Activated gamma-delta T cell treated with anti-CD3 and anti-CD28 coated beads, Interleukin-2, amount 50 U/mL, for 16 hours (primary cell): ENCODE measurements around the gene KRTAP1-3.
"Not testable (repeated sequence)": the region's sequence is repeated elsewhere in the genome, so short reads cannot be mapped to it uniquely, and the experiment has no call there.

Source experiments
- DNase-seq: peaks from one replicate; pipeline ENCODE4 v3.0.0-alpha.2; 2020; ENCODE audit warnings: low read depth

The KRTAP1-3 gene

DNA sequence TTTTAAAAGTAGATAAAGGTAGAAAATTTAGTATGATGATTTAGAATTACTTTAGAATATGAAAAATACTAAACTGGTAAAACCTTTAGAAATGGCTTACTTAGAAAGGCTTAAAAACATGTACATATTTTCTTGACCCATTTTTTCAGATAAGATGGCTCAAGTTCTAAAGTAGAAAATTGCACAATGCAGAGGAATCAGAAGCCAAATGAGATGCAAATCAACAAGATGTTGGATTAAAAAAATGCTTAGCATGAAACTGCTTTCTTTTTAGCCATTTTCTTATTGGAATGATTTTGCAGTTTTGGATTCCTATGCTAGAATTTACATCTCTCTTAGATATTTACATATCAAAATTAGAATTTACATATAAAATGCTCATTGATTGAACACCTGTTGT is 24.2 kb downstream of the KRTAP1-3 start:
- DNase-seq = no peak

DNA sequence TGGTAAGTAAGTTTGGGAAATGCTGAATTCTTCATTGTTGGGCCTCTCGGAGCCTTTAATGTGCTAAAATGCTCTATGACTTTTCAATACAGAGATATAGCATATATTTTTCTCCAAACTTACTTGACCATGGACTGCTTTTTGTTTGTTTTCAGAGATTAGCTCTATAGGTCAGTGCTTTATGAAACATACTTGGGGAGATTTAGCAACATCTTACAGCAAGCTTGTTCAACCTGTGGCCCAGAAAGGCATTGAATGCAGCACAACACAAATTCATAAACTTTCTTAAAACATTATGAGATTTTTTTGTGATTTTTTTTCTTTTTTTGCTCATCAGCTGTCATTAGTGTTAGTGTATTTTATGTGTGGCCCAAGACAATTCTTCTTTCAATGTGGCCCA is 24.7 kb downstream of the KRTAP1-3 start:
- DNase-seq = no peak

- DNase-seq = no peak
Measured at GRCh38 chr17:41009301-41009760, 25.3 kb downstream of the KRTAP1-3 start.

DNA sequence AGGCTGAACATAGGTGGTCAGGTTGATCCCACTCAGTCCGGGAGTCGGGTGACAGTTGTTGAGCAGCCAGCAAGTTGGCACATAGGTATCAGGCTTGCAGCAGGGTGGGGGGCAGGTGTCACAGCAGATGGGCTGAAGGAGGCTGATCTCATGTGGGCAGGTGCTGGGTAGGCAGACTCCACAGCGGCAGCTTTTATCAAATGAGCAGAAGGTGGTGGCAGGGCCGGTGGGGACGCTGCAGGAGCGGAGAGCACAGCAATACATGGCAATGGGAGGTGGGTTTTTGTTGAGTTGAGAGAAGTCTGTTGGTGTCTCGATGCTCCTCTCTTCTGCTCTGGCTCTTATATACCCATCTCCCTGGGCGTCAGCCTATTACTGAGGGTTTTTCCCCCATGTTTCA is 25.9 kb downstream of the KRTAP1-3 start, which contains the start of gene KRTAP3-1:
Gene KRTAP3-1 (minus strand): TSS at position 318 of the 400 bp plus-strand sequence. CDS start 54 bp downstream, at position 264.
- DNase-seq = no peak

- no peak for DNase-seq
Measured at GRCh38 chr17:41004397-41004796, 30.3 kb downstream of the KRTAP1-3 start.

- DNase-seq = no peak
Measured at GRCh38 chr17:41003926-41004325, 30.7 kb downstream of the KRTAP1-3 start.

DNA sequence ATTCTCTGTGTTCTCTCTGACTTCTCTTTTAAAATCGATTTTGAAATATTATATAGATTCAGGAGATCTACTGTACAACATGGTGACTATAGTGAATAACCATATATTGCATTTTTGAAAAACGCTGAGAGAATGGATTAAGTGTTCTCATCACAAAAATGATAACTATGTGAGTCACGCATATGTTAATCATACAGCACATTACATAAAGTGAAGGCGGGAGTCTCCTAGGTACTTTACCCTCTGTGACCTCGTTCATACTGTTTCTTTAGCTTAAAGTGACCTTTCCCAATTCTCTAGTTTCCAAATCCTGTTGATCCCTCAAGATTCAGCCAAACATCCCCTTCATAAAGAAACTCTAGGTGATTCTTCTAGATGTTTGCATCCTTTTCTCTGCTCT is 31.9 kb downstream of the KRTAP1-3 start:
- no peak for DNase-seq

GRCh38 chr17:41001795-41002194 is 32.9 kb downstream of the KRTAP1-3 start:
- no peak for DNase-seq

DNA sequence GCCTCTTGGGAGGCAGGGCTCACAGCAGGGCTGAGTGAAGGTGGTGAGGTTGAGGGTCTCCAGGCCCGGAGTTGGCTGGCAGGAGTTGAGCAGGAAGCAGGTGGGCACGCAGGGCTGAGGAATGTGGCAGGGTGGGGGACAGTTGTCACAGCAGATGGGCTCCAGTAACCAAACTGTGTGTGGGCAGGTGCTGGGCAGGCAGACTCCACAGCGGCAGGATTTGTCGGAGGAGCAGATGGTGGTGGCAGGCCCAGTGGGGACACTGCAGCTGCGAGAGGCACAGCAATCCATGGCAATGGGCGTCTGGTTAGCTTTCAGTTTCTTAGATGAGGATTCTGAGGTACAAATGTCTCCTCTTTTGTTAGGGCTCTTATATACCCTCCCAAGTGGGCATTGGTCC is 35.1 kb downstream of the KRTAP1-3 start, which contains the start of gene KRTAP3-2:
Gene KRTAP3-2 (minus strand): TSS at position 344 of the 400 bp plus-strand sequence. CDS start 53 bp downstream, at position 291.
- DNase-seq = not testable (repeated sequence)

DNA sequence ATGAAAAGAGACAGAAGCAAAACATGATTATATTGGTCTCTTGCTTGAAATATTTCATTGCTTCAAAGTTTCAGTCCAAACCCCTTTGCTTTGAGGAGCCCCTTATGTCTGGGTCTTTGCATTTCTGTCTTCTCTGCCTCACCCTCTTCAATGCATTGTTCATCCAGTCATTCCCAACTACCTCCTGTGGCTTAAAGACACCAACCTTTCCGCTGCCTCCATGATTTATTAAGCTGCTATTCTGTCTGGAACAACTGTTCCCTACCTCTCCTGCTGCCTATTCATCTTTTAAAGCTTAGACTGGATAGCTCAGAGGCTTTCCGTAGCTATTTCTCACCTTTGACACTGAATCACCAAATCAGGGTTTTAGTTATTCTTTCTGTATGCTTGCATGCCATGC is 37.3 kb downstream of the KRTAP1-3 start:
- DNase-seq = no peak

DNA sequence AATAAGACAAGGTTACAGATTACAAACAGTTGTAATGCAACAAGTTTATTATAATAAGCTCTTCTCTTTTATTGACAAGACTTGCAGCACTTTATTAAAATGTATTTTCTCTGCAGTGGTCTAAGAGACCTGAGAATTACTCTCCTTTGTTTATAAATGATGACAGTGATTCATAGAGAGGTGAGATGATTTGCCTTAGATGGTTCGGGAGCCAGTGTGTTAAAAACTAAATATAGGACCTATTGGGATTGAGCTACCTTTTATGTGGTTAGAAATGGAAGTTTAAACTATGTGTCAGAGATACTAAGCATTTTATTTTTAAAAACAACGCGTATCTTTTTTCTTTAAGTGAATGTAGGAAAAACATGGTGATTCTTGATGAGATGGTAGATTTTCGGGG is 37.8 kb downstream of the KRTAP1-3 start:
- no peak for DNase-seq

GRCh38 chr17:40995116-40995515 is 39.6 kb downstream of the KRTAP1-3 start:
- no peak for DNase-seq

DNA sequence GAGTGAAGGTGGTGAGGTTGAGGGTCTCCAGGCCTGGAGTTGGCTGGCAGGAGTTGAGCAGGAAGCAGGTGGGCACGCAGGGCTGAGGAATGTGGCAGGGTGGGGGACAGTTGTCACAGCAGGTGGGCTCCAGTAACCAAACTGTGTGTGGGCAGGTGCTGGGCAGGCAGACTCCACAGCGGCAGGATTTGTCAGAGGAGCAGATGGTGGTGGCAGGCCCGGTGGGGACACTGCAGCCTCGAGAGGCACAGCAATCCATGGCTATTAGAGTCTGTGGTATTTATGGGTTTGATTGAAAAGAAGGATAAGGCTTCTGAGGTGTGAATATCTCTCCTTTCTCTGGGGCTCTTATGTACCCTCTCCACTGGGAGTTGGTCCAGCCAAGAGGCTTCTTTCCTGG is 40.8 kb downstream of the KRTAP1-3 start, which contains the start of gene KRTAP3-3:
Gene KRTAP3-3 (minus strand): TSS at position 326 of the 400 bp plus-strand sequence. CDS start 67 bp downstream, at position 259.
- DNase-seq = no peak

DNA sequence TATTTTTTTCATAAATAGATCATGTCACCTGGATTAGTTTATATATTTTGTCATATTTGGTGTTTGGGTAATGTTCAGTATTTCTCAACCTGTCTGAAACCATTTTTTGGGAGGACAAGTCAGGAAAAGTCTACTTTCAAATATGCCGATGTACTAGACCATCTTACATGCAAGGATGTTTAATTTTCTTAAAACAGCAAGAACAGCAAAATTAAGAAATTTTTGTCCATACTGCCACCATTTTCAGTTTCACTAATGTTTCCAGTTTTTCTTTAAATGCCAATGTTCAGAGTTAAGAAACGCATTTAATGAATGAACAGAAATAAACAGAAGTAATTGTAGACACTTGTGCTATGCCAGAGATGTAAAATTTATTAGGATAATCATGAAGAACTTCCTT is 41.6 kb downstream of the KRTAP1-3 start:
- DNase-seq = no peak

DNA sequence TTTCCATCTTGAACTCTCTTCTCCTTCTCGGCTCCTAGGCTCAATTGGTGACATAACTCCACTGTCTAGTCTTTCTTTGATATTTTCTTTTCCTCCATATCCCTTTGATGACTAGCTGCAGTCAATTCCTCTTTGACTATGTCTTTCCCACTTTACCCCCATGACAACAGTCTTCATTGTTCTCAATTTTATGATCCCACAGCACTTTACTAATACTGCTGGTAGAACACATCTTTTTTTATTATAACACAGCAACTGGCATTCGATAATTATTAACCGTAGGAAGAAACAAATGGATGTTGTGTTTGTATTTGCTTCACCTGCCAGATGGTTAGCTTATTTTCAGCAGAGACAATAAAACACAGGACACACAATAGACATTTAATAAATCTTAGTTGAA is 42.0 kb downstream of the KRTAP1-3 start:
- DNase-seq = no peak

DNA sequence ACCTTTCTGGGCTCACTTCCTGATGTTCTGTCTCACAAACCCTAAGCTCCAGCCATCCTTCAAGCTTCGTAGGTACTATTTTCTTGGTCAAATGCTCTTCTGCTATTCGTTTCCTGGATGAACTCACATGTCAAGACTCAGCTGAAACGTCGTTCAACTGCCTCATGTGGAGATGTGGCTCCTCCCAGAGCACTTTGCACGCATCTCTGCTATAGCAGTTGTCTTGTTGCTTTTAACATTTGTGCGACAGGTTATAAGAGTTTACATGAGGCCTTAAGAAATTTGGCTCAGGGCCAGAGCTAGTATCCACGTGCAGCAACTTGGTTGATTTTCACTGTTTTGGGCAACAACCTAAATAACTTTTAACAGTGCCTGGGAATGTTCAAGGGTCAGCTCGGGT is 47.8 kb downstream of the KRTAP1-3 start:
- no peak for DNase-seq

DNA sequence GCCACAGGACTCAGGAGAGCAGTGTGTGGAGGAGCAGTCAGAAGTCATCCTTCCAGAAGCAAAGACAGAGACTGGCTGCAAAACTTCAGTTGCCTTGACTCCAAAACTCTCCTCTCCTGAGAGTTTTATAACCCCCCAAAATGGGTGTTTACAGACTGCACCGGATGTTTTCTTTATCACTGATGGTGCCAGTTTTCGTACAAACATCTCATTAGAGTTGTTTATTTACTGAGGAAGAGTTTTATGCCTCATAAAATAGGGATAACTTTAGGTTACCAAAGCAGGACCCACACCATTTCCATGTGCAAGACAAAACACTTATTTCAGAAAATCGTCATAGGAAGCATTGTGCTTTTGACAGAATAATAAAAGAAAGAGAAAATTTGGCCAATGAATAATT is 50.4 kb downstream of the KRTAP1-3 start, which contains the start of gene KRT40:
Gene KRT40 (minus strand): TSS at position 101 of the 400 bp plus-strand sequence. CDS start 53 bp downstream, at position 48.
- DNase-seq = no peak
